22Rv1 (cell line): Measurements from ENCODE around the gene TUBA1C.

Source experiments
- H3K27ac ChIP-seq: fragments of 450-650 bp; 2 replicates; pipeline ENCODE4 v1.5.1; 2017
- ZFX ChIP-seq: fragments of 450-650 bp; IDR thresholded peaks from 2 replicates; pipeline ENCODE4 v1.6.1; 2017; ENCODE audit warnings: antibody characterized with exemption, borderline replicate concordance
- TF ChIP-seq, protein P1 (sequence below): fragments of 450-650 bp; IDR thresholded peaks from 2 replicates; pipeline ENCODE4 v1.5.1; 2017; ENCODE audit warnings: mild to moderate bottlenecking

TUBA1C gene

GRCh38 chr12:49227713-49228112 is 37.2 kb upstream of the TUBA1C start:
- H3K27ac ChIP-seq, result no peak overlapping the region
- TF ChIP-seq, protein P1, sequence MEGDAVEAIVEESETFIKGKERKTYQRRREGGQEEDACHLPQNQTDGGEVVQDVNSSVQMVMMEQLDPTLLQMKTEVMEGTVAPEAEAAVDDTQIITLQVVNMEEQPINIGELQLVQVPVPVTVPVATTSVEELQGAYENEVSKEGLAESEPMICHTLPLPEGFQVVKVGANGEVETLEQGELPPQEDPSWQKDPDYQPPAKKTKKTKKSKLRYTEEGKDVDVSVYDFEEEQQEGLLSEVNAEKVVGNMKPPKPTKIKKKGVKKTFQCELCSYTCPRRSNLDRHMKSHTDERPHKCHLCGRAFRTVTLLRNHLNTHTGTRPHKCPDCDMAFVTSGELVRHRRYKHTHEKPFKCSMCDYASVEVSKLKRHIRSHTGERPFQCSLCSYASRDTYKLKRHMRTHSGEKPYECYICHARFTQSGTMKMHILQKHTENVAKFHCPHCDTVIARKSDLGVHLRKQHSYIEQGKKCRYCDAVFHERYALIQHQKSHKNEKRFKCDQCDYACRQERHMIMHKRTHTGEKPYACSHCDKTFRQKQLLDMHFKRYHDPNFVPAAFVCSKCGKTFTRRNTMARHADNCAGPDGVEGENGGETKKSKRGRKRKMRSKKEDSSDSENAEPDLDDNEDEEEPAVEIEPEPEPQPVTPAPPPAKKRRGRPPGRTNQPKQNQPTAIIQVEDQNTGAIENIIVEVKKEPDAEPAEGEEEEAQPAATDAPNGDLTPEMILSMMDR, result no peak
- TF ChIP-seq ZFX, result no peak

- H3K27ac ChIP-seq, result no peak overlapping the region
- TF ChIP-seq, protein P1, result no peak
- no peak for TF ChIP-seq ZFX
These were observed 36.2 kb upstream of the TUBA1C start for GRCh38 chr12:49228653-49229052.

DNA sequence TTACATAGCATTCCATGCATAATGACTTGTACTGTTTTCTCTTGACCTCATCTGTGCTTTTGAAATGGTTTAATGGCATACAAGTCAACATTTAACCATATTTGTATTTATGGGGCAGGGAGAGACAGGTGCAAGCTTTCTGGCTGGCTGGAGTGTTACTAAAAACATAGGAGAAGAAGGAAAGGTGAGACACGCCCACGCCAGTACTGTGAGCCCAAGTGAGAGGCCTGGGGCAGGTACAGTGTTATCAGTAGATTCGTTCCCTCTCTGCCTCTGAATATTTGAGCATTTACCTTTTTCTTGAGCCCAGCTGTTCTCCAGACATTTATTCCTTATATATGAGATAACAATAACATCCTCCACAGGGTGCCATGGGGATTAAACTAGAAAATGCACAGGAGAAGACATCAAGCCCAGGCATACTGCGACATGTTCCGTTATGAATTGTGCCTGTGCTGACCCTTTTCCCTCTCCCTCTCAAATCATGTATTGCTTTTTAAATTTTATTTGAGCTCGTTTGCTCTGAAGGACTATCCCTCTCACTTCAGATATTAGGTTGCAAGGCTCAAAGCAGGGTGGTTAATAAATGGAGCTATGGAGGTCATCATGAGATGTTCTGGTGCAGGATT is 34.6 kb upstream of the TUBA1C start:
- no peak for TF ChIP-seq ZFX
- TF ChIP-seq, protein P1, result no peak
- H3K27ac ChIP-seq, result no peak overlapping the region

DNA sequence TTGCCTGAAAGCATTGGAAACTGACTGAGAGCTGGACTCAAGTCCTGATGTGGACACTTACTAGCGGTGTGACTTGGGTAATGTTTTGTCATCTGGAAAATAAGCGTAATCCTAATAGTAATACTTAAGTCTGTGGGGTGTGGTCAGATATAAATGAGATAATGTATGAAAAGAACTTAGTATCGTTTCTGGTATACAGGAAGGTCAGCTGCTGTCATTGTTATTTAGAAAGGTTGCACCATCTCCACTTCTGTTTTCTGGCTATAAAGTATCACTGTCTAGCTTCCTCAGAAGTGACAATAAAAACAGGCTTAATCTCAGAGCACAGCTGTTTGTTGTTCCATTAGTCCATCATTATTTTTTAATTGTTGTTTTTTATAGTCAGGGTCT is 34.1 kb upstream of the TUBA1C start:
- no peak overlapping the region for H3K27ac ChIP-seq
- TF ChIP-seq, protein P1, result no peak
- no peak for TF ChIP-seq ZFX

DNA sequence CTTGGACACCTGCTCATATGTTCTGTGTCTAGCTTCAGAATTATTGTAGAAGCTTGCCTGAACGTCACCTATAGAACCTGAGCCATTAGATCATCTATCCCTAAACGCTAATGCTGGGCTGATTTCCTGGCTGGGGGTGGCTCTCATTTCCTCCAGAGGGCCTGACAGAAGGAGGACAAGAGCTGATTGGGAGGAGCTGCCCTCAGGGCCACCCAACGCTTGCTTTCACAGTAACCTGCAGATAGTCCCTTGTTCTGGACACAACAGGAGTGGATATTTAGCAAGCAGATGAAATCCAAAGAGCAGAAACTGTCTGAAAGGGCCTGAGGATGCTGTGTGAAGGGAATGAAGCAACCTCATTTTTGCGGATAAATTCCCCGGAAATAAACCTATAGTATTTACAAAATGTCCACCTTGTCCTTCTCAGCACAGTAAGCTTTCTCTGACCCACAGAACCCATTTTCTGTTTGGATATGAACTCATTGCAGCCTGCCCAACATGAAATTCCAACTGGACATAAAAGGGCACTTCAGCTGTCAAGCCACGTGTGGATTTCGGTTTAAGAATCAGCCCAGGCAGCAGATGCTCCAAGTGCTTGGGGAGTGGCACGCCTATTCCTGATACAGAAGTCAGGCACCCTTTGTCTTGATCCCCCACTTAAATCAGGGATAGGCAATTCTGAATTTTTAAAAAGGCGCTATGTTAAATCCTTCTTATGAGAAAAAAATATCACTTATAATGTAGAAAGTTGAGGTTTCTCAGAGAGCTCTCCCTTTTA is 32.8 kb upstream of the TUBA1C start:
- TF ChIP-seq ZFX, result no peak
- TF ChIP-seq, protein P1, result no peak
- H3K27ac ChIP-seq, result no peak overlapping the region

DNA sequence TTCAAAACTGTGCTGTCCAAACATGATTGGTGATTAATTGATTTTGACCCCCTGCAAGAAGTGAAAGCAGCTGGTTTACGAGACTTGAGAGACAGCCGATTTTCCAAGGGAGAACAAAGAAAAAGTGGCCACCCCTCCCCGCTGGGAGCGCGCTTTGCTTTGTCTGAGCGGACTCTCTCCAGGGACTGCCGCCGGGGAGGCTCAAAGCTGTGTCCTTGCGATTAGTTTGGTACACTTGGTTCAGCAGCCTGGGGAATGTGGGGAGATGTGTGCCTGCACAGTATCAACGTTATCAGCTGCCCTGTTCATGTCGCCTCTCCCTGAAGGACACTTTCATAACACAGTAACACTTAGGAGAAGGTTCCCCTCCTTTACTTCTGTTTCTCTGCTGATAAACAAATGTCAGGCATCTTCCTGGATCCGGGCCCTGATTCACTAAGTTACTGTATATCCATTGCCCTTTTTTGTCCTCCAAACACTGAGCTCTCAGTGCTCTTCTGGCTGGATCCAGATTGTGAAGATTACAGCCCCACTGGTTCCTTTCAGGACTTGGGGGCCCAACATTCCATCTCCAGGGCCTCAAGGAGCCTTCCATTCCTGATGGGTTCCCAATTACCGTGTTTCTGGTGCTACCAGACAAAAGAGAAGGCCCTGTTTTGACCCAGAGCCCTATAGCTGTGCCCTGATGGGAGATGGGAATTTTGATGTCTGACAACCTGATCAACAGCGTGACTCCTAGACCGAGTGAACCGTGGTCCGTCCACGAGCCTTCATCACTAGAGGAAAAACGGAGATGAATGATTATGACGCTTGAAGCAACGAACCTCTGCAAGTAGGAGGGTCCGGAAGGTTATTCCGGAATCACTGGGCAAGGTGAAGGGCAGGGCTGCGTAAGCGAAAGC is 31.7 kb upstream of the TUBA1C start:
- TF ChIP-seq, protein P1, result no peak
- TF ChIP-seq ZFX, result no peak

More for the DNA sequence above, 31.7 kb upstream of the TUBA1C start:
- H3K27ac ChIP-seq, result no peak overlapping the region
